ENCODE results near the gene SHOC2.
"Not testable (repeated sequence)": the region's sequence is repeated elsewhere in the genome, so short reads cannot be mapped to it uniquely, and the experiment has no call there.

SHOC2 gene

GRCh38 chr10:110914431-110914830 lies 5.0 kb upstream of the SHOC2 start:
- in situ Hi-C loops (cut with MboI; ENCODE audit: low pct_unique_long_range_greater_than_20kb, low sequenced_read_pairs, unreplicated experiment), result loop anchor here (25.0 kb wide), 1 partner anchor 302 kb away; no protein-coding TSS in a partner anchor
- no peak for TF ChIP-seq CTCF (IDR thresholded peaks at IDR 0.05; ENCODE audit: extremely low read depth, insufficient read depth, missing control alignments)
- DNase-seq (ENCODE audit: low spot score), result no peak

- no peak for TF ChIP-seq CTCF (IDR thresholded peaks at IDR 0.05; ENCODE audit: extremely low read depth, insufficient read depth, missing control alignments)
- in situ Hi-C loops (cut with MboI; ENCODE audit: low pct_unique_long_range_greater_than_20kb, low sequenced_read_pairs, unreplicated experiment), result loop anchor here (25.0 kb wide), 1 partner anchor 303 kb away; no protein-coding TSS in a partner anchor
- no peak for DNase-seq (ENCODE audit: low spot score)
These were observed 4.4 kb upstream of the SHOC2 start for GRCh38 chr10:110915035-110915434.

- DNase-seq (ENCODE audit: low spot score), result not testable (repeated sequence)
- in situ Hi-C loops (cut with MboI; ENCODE audit: low pct_unique_long_range_greater_than_20kb, low sequenced_read_pairs, unreplicated experiment), result loop anchor here (25.0 kb wide), 1 partner anchor 303 kb away; no protein-coding TSS in a partner anchor
These were observed 3.8 kb upstream of the SHOC2 start for GRCh38 chr10:110915600-110915999.

GRCh38 chr10:110916554-110917346 lies 2.7 kb upstream of the SHOC2 start:
- in situ Hi-C loops (cut with MboI; ENCODE audit: low pct_unique_long_range_greater_than_20kb, low sequenced_read_pairs, unreplicated experiment), result loop anchor here (25.0 kb wide), 1 partner anchor 304 kb away; no protein-coding TSS in a partner anchor
- TF ChIP-seq CTCF (IDR thresholded peaks at IDR 0.05; ENCODE audit: extremely low read depth, insufficient read depth, missing control alignments), result no peak
- no peak for DNase-seq (ENCODE audit: low spot score)

- in situ Hi-C loops (cut with MboI; ENCODE audit: low pct_unique_long_range_greater_than_20kb, low sequenced_read_pairs, unreplicated experiment), result loop anchor here (25.0 kb wide), 1 partner anchor 306 kb away; no protein-coding TSS in a partner anchor
- DNase-seq (ENCODE audit: low spot score), result no peak
- TF ChIP-seq CTCF (IDR thresholded peaks at IDR 0.05; ENCODE audit: extremely low read depth, insufficient read depth, missing control alignments), result no peak
These were observed 1.1 kb upstream of the SHOC2 start for GRCh38 chr10:110918269-110918642.

- TF ChIP-seq CTCF (IDR thresholded peaks at IDR 0.05; ENCODE audit: extremely low read depth, insufficient read depth, missing control alignments), result no peak
- DNase-seq (ENCODE audit: low spot score), result peak; percentile 94
- in situ Hi-C loops (cut with MboI; ENCODE audit: low pct_unique_long_range_greater_than_20kb, low sequenced_read_pairs, unreplicated experiment), result loop anchor here (25.0 kb wide), 1 partner anchor 306 kb away; no protein-coding TSS in a partner anchor
These were observed 608 bp upstream of the SHOC2 start, which contains the start of gene BBIP1 for GRCh38 chr10:110918643-110919348. TSS of gene BBIP1 (minus strand) at chr10:110919180. CDS start at chr10:110918157, 1,023 bp downstream.
